NB4 (cell line): ENCODE measurements around the gene KCNH3.

Experiments used
- DNase-seq: peaks from one replicate; pipeline ENCODE4 v3.0.0; 2010; ENCODE audit warnings: low read depth
- H3K4me3 ChIP-seq: one replicate; pipeline ENCODE4 v1.5.1; 2011; ENCODE audit warnings: mild to moderate bottlenecking, low read depth, low read length, moderate library complexity
- CTCF ChIP-seq: IDR thresholded peaks from one replicate; pipeline ENCODE4 v1.5.1; 2012; ENCODE audit warnings: low read depth, low read length
- MAX ChIP-seq: IDR thresholded peaks from 2 replicates; pipeline ENCODE4 v1.6.1; 2011; ENCODE audit warnings: low read depth, low read length
- MYC ChIP-seq: IDR thresholded peaks from 2 replicates; pipeline ENCODE4 v1.6.1; 2011; ENCODE audit warnings: low read depth, low read length
- POLR2A ChIP-seq: IDR thresholded peaks from 2 replicates; pipeline ENCODE4 v1.6.1; 2011; ENCODE audit warnings: mild to moderate bottlenecking; ENCODE audit not compliant: insufficient read length; ENCODE audit errors: extremely low read depth

KCNH3 gene

GRCh38 chr12:49582850-49583249, 44.0 kb downstream of the KCNH3 start:
- DNase-seq = no peak
- no peak for TF ChIP-seq CTCF

GRCh38 chr12:49583366-49584094, 44.7 kb downstream of the KCNH3 start:
- no peak for TF ChIP-seq CTCF
- TF ChIP-seq POLR2A = no peak
- TF ChIP-seq MAX = no peak
- no peak for TF ChIP-seq MYC
- no peak overlapping the region for H3K4me3 ChIP-seq
- DNase-seq = no peak

More at GRCh38 chr12:49582850-49583249, 44.0 kb downstream of the KCNH3 start:
- H3K4me3 ChIP-seq = no peak overlapping the region

GRCh38 chr12:49584591-49584990, 45.8 kb downstream of the KCNH3 start:
- TF ChIP-seq CTCF (no peak), MAX (no peak), POLR2A (no peak), MYC (no peak)
- no peak overlapping the region for H3K4me3 ChIP-seq
- DNase-seq = peak; percentile 23

DNA sequence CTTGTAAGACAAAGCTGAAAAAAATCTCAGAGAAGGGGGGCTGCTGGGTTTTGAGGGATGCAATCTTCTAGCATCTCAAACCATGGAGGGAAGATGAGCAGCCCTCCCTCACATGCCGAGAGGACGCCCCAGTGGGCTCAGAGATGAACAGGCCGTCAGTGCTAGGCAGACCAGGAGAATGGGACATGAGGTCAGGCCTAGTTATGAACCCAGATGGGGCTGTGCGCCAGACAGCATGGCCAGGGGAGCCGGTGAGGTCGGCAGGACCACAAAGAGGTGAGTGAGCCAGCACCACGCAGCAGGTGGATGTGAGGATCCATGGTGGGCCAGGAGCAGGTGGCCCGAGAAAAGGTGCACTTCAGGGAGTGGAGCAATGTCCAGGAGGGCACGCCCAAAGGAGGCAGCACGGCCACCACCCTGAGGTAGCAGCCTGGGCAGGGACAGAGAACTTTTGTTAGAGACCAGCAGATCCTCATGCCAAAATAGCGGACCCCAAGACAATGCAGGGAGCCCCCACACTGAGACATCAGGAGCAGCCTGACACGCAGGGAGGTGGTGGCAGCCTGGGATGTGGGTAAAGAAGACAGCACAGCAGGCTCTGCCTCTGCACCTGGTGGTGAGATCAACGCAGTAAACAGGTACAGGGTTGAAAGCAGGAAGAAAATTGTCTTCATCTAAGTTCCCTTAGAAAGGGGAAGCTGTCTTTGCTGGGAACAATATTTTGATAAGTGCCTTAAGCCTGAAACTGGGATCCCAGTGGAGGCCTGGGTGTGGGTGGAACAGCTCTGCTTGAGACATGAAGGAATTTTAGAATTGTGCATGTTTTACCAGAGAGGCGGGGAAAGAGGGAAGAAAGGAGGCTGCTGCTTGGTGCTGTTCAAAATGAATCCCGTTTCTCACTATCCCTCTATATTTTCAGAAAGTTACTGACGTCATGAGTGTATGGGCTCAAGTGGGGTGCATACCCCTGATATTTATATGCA, 46.9 kb downstream of the KCNH3 start:
- no peak for TF ChIP-seq MYC
- no peak for TF ChIP-seq MAX
- TF ChIP-seq CTCF = no peak
- TF ChIP-seq POLR2A = no peak
- H3K4me3 ChIP-seq = no peak overlapping the region
- no peak for DNase-seq

- TF ChIP-seq MAX = no peak
- TF ChIP-seq POLR2A = no peak
- no peak for TF ChIP-seq MYC
- TF ChIP-seq CTCF = peak; percentile 5
- no peak overlapping the region for H3K4me3 ChIP-seq
- DNase-seq = no peak
Observed at GRCh38 chr12:49587174-49587908, 48.5 kb downstream of the KCNH3 start.
